ENCODE measurements around the gene PPIL3.
A peak's percentile ranks its signal among the peaks of the same experiment; 100 is the strongest.
"Not testable (repeated sequence)": the region's sequence is repeated elsewhere in the genome, so short reads cannot be mapped to it uniquely, and the experiment has no call there.

PPIL3 gene

DNA sequence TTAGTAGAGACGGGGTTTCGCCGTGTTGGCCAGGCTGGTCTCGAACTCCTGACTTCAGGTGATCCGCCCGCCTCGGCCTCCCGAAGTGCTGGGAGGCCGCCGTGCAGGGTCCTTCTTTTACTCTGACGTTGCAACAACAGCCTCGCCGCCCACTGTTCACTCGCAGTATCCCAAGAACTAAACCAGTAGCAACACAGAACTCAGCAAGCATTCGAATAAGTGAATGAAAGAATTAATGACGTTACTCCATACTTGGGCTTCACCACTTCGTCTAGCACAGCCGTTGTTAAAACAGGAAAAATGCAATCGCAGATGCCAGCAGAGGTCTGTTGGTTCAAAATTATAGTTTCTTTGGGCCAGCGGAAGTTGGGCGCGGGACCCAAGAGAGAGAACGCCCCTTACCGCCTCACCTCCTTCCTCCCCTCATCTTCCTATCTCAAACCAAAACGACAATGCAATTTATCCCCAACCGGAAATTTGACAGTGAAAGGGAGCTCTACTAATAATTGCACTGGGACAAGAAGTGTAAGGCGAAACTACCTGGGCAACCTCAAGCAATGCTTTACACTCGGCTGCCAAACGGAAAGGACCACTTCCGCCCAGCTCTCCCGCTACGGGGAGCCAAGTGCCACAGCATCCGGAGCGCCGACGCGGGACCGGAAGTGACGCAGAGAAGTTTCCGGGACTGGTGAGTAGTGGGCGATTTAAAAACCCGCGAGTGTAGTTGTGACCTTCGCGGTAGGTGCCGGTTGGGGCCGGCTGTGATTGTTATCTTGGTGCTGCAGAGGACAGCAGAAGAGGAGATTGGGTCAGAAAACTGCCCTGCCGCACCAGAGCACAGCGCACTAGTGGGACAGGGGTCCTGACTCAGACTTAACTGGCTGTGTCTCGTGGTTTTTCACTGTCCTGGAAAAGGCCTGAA lies at the start of gene PPIL3, which contains the start of gene NIF3L1:
Gene PPIL3 (minus strand): TSS at position 374 of the 922 bp plus-strand sequence. CDS start 1,462 bp downstream, outside the sequence.
Gene NIF3L1 (plus strand): TSS at position 668 of the 922 bp plus-strand sequence. CDS start 2,573 bp downstream, outside the sequence.
- peak; percentile 99 for DNase-seq

GRCh38 chr2:200930947-200931626 lies 42.2 kb upstream of the PPIL3 start:
- DNase-seq, result peak; percentile 67

DNA sequence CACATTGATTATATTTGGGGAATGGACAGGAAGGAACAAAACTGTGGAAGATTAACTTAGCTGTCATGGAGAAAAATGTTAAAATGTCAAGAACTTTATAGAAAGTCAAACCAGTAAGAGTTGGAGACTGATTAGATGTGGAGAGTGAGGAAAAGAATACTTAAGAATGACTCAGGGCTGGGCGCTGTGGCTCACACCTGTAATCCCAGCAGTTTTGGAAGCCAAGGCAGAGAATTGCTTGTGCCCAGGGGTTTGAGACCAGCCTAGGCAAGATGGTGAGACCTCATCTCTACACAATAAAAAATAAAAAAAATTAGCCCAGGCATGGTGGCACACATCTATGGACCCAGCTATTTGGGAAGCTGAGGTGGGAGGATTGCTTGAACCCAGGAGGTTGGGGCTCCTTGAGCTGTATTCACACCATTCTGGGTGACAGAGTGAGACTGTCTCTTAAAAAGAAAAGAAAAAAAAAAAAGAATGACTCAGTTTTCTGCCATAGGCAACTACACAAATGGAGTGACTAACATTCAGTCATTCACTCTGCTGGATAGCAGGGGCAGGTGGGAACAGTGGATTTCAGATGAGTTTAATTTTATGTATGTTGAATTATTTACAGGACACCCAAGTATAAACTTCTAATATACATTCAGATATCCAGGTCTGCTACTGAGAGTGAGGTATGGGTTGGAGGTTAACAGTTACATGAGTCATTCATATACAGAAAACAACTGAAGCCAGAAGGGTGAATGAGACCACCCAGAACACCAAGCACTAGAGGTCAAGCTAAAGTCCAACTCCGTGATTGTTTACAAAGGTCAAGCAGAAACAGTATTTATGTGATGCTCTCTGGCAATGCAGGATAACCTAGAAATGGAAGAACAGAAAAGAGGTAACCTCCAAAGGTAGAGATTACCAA lies 40.7 kb upstream of the PPIL3 start:
- DNase-seq, result no peak

DNA sequence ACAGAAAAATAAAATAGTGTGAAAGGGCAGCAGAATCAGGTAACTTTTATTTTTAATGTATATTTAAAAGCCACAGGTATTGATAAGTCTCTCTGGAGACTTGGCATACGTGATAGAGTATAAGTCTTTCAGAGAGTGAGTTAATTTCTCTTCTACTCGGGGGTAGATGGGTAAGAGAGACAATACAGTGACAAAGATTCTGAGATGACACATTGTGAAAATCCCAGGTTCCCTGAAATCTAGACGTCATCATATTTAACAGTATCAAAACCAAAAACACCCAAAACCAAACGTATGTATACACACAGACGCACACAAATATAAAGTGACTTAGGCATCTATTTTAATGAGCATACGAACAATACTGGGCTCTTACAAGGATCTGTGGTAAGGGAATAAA lies 33.6 kb upstream of the PPIL3 start:
- no peak for DNase-seq

DNA sequence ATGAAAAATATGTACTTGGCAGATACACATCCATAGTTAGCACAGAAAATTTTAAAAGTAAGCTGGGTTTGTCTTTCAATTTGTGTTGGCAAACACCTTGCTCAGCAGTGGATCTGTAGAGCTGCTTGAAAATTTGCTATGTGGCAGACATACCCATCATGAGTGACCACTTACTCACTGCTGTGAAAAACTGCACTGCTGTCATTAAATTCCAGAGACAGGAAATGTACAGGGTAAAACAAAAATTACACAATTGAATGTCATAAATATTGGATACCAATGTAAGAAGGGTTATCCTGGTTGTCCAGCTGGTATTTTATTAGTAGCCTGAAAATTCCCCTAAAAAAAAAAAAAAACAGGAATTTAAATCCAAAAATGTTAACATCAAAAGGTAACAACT lies 24.8 kb upstream of the PPIL3 start:
- DNase-seq, result no peak

- no peak for DNase-seq
These were observed 21.1 kb upstream of the PPIL3 start for GRCh38 chr2:200909958-200910357.

GRCh38 chr2:200905618-200906296 lies 16.9 kb upstream of the PPIL3 start:
- peak; percentile 82 for DNase-seq

- DNase-seq, result peak; percentile 94
These were observed 12.7 kb upstream of the PPIL3 start for GRCh38 chr2:200901459-200902072.

- no peak for DNase-seq
These were observed 10.6 kb upstream of the PPIL3 start for GRCh38 chr2:200899482-200899881.

GRCh38 chr2:200881715-200882249 lies 7.1 kb downstream of the PPIL3 start:
- DNase-seq, result not testable (repeated sequence)

DNA sequence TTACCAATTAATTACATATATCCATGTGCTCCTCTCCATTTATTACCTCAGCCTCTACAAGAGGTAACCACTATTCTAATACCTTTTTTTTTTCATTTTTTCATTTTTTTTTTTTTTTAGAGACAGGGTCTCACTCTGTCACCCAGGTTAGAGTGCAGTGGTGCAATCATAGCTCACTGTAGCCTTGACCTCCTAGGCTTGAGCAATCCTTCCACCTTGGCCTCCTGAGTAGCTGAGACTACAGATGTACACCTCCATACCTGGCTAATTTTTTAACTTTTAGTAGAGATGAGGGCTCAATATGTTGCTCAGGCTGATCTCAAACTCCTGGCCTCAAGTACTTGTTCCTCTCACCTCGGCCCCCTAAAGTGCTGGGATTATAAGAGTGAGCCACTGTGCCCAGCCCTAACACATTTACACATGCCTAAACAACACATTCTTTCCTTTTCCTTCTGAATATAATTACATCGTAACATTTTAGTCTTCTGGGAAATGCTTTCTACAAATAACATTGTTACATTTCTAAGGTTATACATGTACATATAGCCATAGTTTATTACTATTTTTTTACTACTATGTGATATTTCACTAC lies 10.5 kb downstream of the PPIL3 start:
- DNase-seq, result no peak

DNA sequence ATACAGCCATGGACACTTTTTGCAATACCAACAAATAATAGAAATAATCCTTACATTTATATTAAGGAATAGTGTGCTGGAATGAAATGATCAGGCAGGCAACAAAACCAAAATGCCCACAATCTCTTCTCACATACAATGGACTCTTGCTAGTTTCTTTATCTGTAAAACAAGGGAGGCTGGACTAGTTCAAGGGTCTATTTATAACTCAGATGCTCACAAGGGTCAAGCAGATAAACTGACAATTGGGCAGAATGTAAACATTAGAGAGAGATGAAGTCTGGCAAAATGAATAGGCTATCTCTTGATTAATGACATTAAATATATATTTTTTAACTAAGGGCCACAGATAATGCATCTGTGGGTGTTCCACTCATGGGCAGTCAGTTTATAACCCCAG lies 11.4 kb downstream of the PPIL3 start:
- DNase-seq, result peak; percentile 60

GRCh38 chr2:200873560-200873959 lies 15.3 kb downstream of the PPIL3 start:
- DNase-seq, result no peak

GRCh38 chr2:200871151-200871550 lies 17.7 kb downstream of the PPIL3 start:
- DNase-seq, result no peak

GRCh38 chr2:200869014-200869413 lies 19.9 kb downstream of the PPIL3 start:
- no peak for DNase-seq

DNA sequence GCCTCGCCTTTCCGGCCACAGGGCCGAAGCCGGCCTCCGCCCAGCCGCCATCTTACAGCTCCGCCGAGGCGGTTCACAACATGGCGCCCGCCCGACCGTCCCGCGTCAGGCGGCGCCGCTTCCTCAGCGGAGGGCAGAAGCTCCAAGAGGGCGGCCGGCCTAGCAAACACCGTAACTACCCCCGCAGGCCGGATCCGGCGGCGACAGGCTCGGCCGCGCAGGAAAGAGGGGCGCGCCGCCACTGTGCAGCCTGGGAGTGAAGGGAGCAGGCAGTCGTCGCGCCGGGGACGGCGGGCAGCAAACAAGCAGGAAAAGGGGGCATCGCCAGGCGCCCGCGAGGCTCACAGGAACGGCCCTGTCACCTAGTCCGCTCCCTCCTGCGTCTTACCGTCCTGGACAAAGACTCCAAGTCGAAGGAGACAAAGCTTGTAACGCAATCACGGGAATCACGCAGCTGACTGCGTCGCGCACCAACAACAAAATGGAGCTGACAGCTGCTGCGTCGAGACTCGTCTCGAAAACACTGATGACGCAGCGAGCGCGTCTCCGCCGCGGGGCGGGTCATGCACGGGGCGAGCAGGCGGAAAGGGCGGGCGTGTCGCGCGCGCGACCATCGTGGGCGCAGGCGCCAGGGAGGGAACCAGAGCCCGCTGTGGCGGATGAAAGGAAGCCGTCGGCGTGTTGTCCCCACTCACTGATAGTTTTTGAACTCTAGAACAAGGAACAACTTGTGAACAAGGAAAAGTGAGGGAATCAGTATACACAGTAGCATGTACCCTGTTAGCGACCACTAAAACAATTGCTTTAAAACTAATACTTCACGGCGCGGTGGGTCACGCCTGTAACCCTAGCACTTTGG lies 24.5 kb downstream of the PPIL3 start, which contains the start of gene CLK1:
Gene CLK1 (minus strand): TSS at position 483 of the 859 bp plus-strand sequence. CDS start 2,796 bp downstream, outside the sequence.
- peak; percentile 93 for DNase-seq

DNA sequence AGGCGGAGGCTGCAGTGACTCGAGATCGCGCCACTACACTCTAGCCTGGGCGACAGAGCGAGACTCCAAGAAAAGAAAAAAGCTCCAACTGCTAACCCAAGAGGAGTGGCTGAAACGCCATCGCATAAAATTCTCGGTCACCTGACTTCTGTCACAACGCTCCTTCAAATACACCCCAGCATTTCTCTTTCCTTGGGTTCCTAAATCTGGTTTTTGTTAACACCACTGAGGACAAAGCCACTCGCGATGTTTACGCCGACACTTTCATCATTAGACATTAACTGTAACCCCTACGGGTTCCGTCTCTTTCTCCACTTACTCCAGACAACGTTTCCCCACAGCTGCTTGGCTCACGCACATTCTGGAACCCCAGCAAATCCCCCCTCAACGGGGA lies 25.1 kb downstream of the PPIL3 start:
- DNase-seq, result no peak

- DNase-seq, result peak; percentile 55
These were observed 26.3 kb downstream of the PPIL3 start for GRCh38 chr2:200862532-200863000.

GRCh38 chr2:200861617-200862155 lies 27.2 kb downstream of the PPIL3 start:
- no peak for DNase-seq

Data from hematopoietic multipotent progenitor cell treated with erythropoietin and hydrocortisone succinate and interleukin-3 and kit ligand, for 8 days (in vitro differentiated cells).